Kidney glomerular epithelial cell (primary cell): ENCODE data around the gene FAM199X.
"Not testable (repeated sequence)": the region's sequence is repeated elsewhere in the genome, so short reads cannot be mapped to it uniquely, and the experiment has no call there.

ENCODE experiments used
- DNase-seq: peaks from one replicate; lab custom pipeline; 2025; lab: John Stamatoyannopoulos, UW

FAM199X gene

DNA sequence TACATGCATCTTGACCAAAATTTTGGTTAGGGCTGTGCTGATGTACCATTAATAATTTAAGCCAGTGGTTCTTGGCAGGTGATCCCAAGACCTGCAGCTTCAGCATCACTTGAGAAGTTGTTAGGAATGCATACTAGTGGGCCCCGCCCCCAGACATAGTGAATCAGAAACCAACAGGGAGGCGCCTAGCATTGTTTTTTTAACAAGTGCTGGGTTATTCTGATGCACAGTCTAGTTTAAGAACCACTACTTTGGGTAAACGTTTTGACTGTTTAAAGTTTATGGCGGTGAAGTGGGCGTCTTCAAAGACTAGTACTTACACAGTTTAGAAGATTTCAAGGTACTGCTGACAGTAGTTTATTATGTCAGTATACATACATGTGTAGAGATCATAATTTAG is 23.6 kb downstream of the FAM199X start:
- DNase-seq, result peak; percentile 15

DNA sequence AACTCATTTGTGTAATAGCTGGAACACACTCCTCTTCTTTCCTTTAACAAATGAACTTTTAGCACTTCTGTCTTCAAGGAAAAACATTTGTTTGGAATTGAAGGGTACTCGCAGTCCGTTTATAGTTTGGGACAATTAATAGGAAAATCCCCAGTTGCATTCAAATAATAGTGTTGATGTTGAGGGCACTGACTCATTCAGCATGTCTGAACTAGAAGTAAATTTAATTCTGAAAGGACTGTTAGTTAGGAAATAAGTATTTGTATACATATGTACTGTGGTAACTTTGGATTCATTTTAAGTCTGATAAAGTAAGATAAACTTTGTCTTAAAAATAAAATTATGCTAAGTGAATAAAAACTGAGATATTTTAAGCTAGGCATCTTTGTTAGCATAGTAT is 27.2 kb downstream of the FAM199X start:
- DNase-seq, result no peak

GRCh38 chrX:104195013-104195412 is 28.8 kb downstream of the FAM199X start:
- DNase-seq, result no peak

GRCh38 chrX:104195489-104196084 is 29.3 kb downstream of the FAM199X start:
- DNase-seq, result peak; percentile 5

- no peak for DNase-seq
Measured at GRCh38 chrX:104205548-104205947, 39.3 kb downstream of the FAM199X start.

DNA sequence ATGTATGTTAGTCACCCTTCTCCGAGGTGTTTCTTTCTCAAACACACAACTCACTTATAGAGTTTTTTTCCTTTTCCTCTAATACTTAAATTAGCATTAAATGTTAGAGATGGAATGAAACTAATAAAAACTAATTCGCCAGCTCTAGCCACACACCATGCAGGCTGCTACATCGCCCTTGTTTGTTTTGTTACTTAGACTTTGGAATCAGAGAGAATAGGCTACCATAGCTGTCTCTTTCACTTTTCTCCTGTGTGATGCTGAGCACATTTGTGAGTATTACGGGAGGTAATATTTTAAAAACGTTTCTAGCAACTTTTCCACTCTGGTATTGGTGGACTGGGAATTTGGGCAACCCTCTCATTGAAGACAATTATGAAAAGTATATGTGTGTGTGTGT is 44.9 kb downstream of the FAM199X start:
- DNase-seq, result no peak

GRCh38 chrX:104230060-104230459 is 63.8 kb downstream of the FAM199X start:
- DNase-seq, result not testable (repeated sequence)
